IPS DF 19.7 (cell line): ENCODE data around the gene DCUN1D4.
A peak's percentile ranks its signal among the peaks of the same experiment; 100 is the strongest.

Experiments
- DNase-seq: peaks from one replicate; pipeline ENCODE4 v3.0.0-alpha.2; 2013; ENCODE audit warnings: low read depth, low spot score

The DCUN1D4 gene

GRCh38 chr4:51842554-51843308 lies at the start of gene DCUN1D4:
Gene DCUN1D4, plus strand, starts transcription at chr4:51843153. Its CDS starts 90 bp downstream, at chr4:51843243.
- DNase-seq: peak; percentile 98

GRCh38 chr4:51820443-51821234 lies 22.3 kb upstream of the DCUN1D4 start:
- no peak for DNase-seq

GRCh38 chr4:51825341-51825740 lies 17.6 kb upstream of the DCUN1D4 start:
- DNase-seq: no peak

GRCh38 chr4:51830156-51830720 lies 12.7 kb upstream of the DCUN1D4 start:
- no peak for DNase-seq

- no peak for DNase-seq
Measured at GRCh38 chr4:51831133-51831532, 11.8 kb upstream of the DCUN1D4 start.

GRCh38 chr4:51833236-51833635 lies 9.7 kb upstream of the DCUN1D4 start:
- no peak for DNase-seq

- no peak for DNase-seq
Measured at GRCh38 chr4:51835079-51835478, 7.9 kb upstream of the DCUN1D4 start.

- no peak for DNase-seq
Measured at GRCh38 chr4:51835855-51836254, 7.1 kb upstream of the DCUN1D4 start.

- DNase-seq: no peak
Measured at GRCh38 chr4:51836549-51836948, 6.4 kb upstream of the DCUN1D4 start.

- DNase-seq: no peak
Measured at GRCh38 chr4:51840781-51841180, 2.2 kb upstream of the DCUN1D4 start.

GRCh38 chr4:51842167-51842553 lies 793 bp upstream of the DCUN1D4 start:
- no peak for DNase-seq

- no peak for DNase-seq
Measured at GRCh38 chr4:51843309-51844152, 578 bp downstream of the DCUN1D4 start.

- DNase-seq: peak; percentile 61
Measured at GRCh38 chr4:51844153-51845054, 1.5 kb downstream of the DCUN1D4 start.

GRCh38 chr4:51845055-51845426 lies 2.1 kb downstream of the DCUN1D4 start:
- DNase-seq: no peak

- no peak for DNase-seq
Measured at GRCh38 chr4:51845711-51846110, 2.8 kb downstream of the DCUN1D4 start.

- DNase-seq: no peak
Measured at GRCh38 chr4:51849430-51849829, 6.5 kb downstream of the DCUN1D4 start.

GRCh38 chr4:51850294-51850693 lies 7.3 kb downstream of the DCUN1D4 start:
- no peak for DNase-seq

GRCh38 chr4:51851090-51851936 lies 8.4 kb downstream of the DCUN1D4 start:
- DNase-seq: no peak

- no peak for DNase-seq
Measured at GRCh38 chr4:51851937-51852290, 9.0 kb downstream of the DCUN1D4 start.
